WTC11 (cell line): Measurements from ENCODE around the gene DMD. TPM values are rescaled to one million over a fixed set of nuclear protein-coding genes. Genes with fewer than 3 reads are reported as not detected.

Experiments
- ATAC-seq: fragments of 200-7000 bp; cut with Tn5 transposase; 2 replicates; pipeline ENCODE4 v1.10.0; 2021; ENCODE audit warnings: mild to moderate bottlenecking, moderate library complexity
- CTCF ChIA-PET: fragments of 300-600 bp; sonication (Branson Sonifier 250); formaldehyde crosslinking; loops from one replicate; lab custom pipeline; 2021; ENCODE audit warnings: antibody characterized with exemption; lab: Charles Lee
- POLR2A ChIA-PET: fragments of 350-600 bp; sonication (Branson Sonifier 250); formaldehyde crosslinking; loops from one replicate; lab custom pipeline; 2021; ENCODE audit warnings: antibody characterized with exemption; lab: Charles Lee
- DNase-seq: peaks from one replicate; pipeline ENCODE4 v3.0.0; 2021; ENCODE audit warnings: low spot score
- H3K27ac Mint-ChIP-seq: 2 replicates; pipeline ENCODE4 v1.8.0; 2021; ENCODE audit warnings: mixed read lengths
- H3K27me3 Mint-ChIP-seq: 2 replicates; pipeline ENCODE4 v1.8.0; 2021; ENCODE audit warnings: low read depth, mild to moderate bottlenecking, moderate library complexity, mixed read lengths
- H3K36me3 Mint-ChIP-seq: 2 replicates; pipeline ENCODE4 v1.8.0; 2021; ENCODE audit warnings: mixed read lengths
- H3K4me1 Mint-ChIP-seq: 2 replicates; pipeline ENCODE4 v1.8.0; 2022; ENCODE audit warnings: mixed read lengths
- H3K4me3 Mint-ChIP-seq: 2 replicates; pipeline ENCODE4 v1.8.0; 2021; ENCODE audit warnings: mild to moderate bottlenecking, moderate library complexity, mixed read lengths
- H3K9me3 Mint-ChIP-seq: 2 replicates; pipeline ENCODE4 v1.8.0; 2021; ENCODE audit warnings: mixed read lengths
- ATF1 ChIP-seq: sonication (generic); formaldehyde crosslinking; IDR thresholded peaks from 2 replicates; pipeline ENCODE4 v1.8.1; 2023; ENCODE audit warnings: mild to moderate bottlenecking, moderate library complexity, missing genetic modification reagents
- CREM ChIP-seq: sonication (generic); formaldehyde crosslinking; IDR thresholded peaks from 2 replicates; pipeline ENCODE4 v1.8.1; 2022; ENCODE audit warnings: mild to moderate bottlenecking, missing genetic modification reagents, moderate library complexity
- ELF4 ChIP-seq: sonication (generic); formaldehyde crosslinking; IDR thresholded peaks from 2 replicates; pipeline ENCODE4 v1.8.1; 2022; ENCODE audit warnings: low read depth, mild to moderate bottlenecking, moderate library complexity, missing genetic modification reagents
- EMX1 ChIP-seq: fragments of 250-450 bp; sonication (Bioruptor Pico); IDR thresholded peaks from 2 replicates; pipeline ENCODE4 v1.8.0; 2021; ENCODE audit warnings: mild to moderate bottlenecking
- ETV6 ChIP-seq: sonication (generic); formaldehyde crosslinking; IDR thresholded peaks from 2 replicates; pipeline ENCODE4 v1.8.1; 2022; ENCODE audit warnings: mild to moderate bottlenecking, missing genetic modification reagents
- GTF2I ChIP-seq: fragments of 250-450 bp; sonication (Bioruptor Pico); conservative IDR thresholded peaks from 2 replicates; pipeline ENCODE4 v1.4.0; 2021; ENCODE audit warnings: mild to moderate bottlenecking
- JUN ChIP-seq: sonication (generic); formaldehyde crosslinking; IDR thresholded peaks from 2 replicates; pipeline ENCODE4 v1.8.0; 2023; ENCODE audit warnings: mild to moderate bottlenecking, missing genetic modification reagents
- MLX ChIP-seq: sonication (generic); formaldehyde crosslinking; IDR thresholded peaks from 2 replicates; pipeline ENCODE4 v1.8.1; 2023; ENCODE audit warnings: mild to moderate bottlenecking, missing genetic modification reagents, moderate library complexity
- OVOL2 ChIP-seq: fragments of 250-450 bp; sonication (Bioruptor Pico); IDR thresholded peaks from 2 replicates; pipeline ENCODE4 v1.9.0; 2021; ENCODE audit warnings: mild to moderate bottlenecking, borderline replicate concordance
- PRRX2 ChIP-seq: fragments of 250-450 bp; sonication (Bioruptor Pico); IDR thresholded peaks from 2 replicates; pipeline ENCODE4 v1.8.0; 2021; ENCODE audit warnings: mild to moderate bottlenecking
- SMAD3 ChIP-seq: sonication (generic); formaldehyde crosslinking; IDR thresholded peaks from 2 replicates; pipeline ENCODE4 v1.8.0; 2022; ENCODE audit warnings: missing genetic modification reagents, mild to moderate bottlenecking, borderline replicate concordance
- SOX15 ChIP-seq: fragments of 250-450 bp; sonication (Bioruptor Pico); IDR thresholded peaks from 2 replicates; pipeline ENCODE4 v1.9.0; 2021; ENCODE audit warnings: mild to moderate bottlenecking
- SP1 ChIP-seq: sonication (generic); formaldehyde crosslinking; conservative IDR thresholded peaks from 2 replicates; pipeline ENCODE4 v1.8.1; 2022; ENCODE audit warnings: missing genetic modification reagents
- STAT6 ChIP-seq: sonication (generic); formaldehyde crosslinking; conservative IDR thresholded peaks from 2 replicates; pipeline ENCODE4 v1.8.1; 2023; ENCODE audit warnings: mild to moderate bottlenecking, low read depth, missing genetic modification reagents, moderate library complexity
- TEAD1 ChIP-seq: sonication (generic); formaldehyde crosslinking; IDR thresholded peaks from 2 replicates; pipeline ENCODE4 v1.8.0; 2022; ENCODE audit warnings: mild to moderate bottlenecking, missing genetic modification reagents
- TEAD4 ChIP-seq: sonication (generic); formaldehyde crosslinking; IDR thresholded peaks from 2 replicates; pipeline ENCODE4 v1.8.0; 2022; ENCODE audit warnings: mild to moderate bottlenecking, missing genetic modification reagents
- ZBTB21 ChIP-seq: sonication (generic); formaldehyde crosslinking; IDR thresholded peaks from 2 replicates; pipeline ENCODE4 v1.8.1; 2023; ENCODE audit warnings: mild to moderate bottlenecking, missing genetic modification reagents, borderline replicate concordance
- ZNF138 ChIP-seq: sonication (generic); formaldehyde crosslinking; conservative IDR thresholded peaks from 2 replicates; pipeline ENCODE4 v1.8.1; 2022; ENCODE audit warnings: mild to moderate bottlenecking, moderate library complexity, missing genetic modification reagents
- ZNF423 ChIP-seq: fragments of 250-450 bp; sonication (Bioruptor Pico); IDR thresholded peaks from 2 replicates; pipeline ENCODE4 v2.1.2; 2022; ENCODE audit warnings: mild to moderate bottlenecking, moderate library complexity
- ZNF671 ChIP-seq: fragments of 250-450 bp; sonication (Bioruptor Pico); IDR thresholded peaks from 2 replicates; pipeline ENCODE4 v1.8.0; 2021; ENCODE audit warnings: mild to moderate bottlenecking
- total RNA-seq: library from RNA; stranded (reverse); gene quantifications from 3 replicates; pipeline ENCODE4 v1.2.3, GENCODE V29; 2021
- TF ChIP-seq, protein P1 (sequence below): sonication (generic); formaldehyde crosslinking; IDR thresholded peaks from 2 replicates; pipeline ENCODE4 v1.8.0; 2023; ENCODE audit warnings: missing genetic modification reagents
- TF ChIP-seq, protein P2 (sequence below): sonication (generic); formaldehyde crosslinking; IDR thresholded peaks from 2 replicates; pipeline ENCODE4 v1.8.1; 2023; ENCODE audit warnings: mild to moderate bottlenecking, missing genetic modification reagents
- TF ChIP-seq, protein P3 (sequence below): sonication (generic); formaldehyde crosslinking; IDR thresholded peaks from 2 replicates; pipeline ENCODE4 v1.8.0; 2023; ENCODE audit warnings: mild to moderate bottlenecking, missing genetic modification reagents
- TF ChIP-seq, protein P4 (sequence below): sonication (generic); formaldehyde crosslinking; IDR thresholded peaks from 2 replicates; pipeline ENCODE4 v1.8.1; 2023; ENCODE audit warnings: mild to moderate bottlenecking, missing genetic modification reagents

Gene DMD
- total RNA-seq, 1 experiment from 2014 or later, result 9.1 TPM

DNA sequence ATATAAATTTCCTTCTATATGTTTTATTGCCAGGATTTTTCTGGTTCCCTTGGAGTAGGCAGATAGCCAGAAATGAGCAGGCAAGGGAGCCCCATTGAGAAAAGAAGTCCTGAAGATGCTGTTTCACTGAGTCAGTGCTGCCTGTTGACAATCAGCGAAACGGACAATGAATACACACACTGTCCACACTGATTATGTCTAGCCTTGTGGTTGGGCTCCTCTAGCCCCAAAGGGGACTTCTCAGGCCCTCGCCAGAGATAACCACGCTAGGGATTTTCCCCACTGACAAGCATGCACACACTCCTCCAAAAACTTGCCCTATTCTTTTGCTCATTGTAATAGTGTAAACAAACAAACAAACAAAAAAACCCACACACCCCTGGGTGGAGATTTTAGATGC is 369.3 kb downstream of the DMD start:
- no peak for DNase-seq
- H3K4me1 Mint-ChIP-seq, result no peaks in the 10 kb centered on the region
- no peak for TF ChIP-seq JUN (CRISPR knock-in tag)
- TF ChIP-seq, protein P1, sequence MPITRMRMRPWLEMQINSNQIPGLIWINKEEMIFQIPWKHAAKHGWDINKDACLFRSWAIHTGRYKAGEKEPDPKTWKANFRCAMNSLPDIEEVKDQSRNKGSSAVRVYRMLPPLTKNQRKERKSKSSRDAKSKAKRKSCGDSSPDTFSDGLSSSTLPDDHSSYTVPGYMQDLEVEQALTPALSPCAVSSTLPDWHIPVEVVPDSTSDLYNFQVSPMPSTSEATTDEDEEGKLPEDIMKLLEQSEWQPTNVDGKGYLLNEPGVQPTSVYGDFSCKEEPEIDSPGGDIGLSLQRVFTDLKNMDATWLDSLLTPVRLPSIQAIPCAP, result no peak
- ChIA-PET CTCF (no interaction called here), POLR2A (no interaction called here)
- H3K9me3 Mint-ChIP-seq, result peaks cover 7% of the 10 kb centered on the region; the same call in 1 of the 2 replicates
- H3K4me3 Mint-ChIP-seq, result no peak overlapping the region
- H3K27me3 Mint-ChIP-seq, result no peaks in the 10 kb centered on the region
- H3K27ac Mint-ChIP-seq, result no peak overlapping the region
- no peaks in the 10 kb centered on the region for H3K36me3 Mint-ChIP-seq
- ATAC-seq, result no peak

GRCh38 chrX:32839781-32840180 is 371.6 kb downstream of the DMD start:
- TF ChIP-seq, protein P2, sequence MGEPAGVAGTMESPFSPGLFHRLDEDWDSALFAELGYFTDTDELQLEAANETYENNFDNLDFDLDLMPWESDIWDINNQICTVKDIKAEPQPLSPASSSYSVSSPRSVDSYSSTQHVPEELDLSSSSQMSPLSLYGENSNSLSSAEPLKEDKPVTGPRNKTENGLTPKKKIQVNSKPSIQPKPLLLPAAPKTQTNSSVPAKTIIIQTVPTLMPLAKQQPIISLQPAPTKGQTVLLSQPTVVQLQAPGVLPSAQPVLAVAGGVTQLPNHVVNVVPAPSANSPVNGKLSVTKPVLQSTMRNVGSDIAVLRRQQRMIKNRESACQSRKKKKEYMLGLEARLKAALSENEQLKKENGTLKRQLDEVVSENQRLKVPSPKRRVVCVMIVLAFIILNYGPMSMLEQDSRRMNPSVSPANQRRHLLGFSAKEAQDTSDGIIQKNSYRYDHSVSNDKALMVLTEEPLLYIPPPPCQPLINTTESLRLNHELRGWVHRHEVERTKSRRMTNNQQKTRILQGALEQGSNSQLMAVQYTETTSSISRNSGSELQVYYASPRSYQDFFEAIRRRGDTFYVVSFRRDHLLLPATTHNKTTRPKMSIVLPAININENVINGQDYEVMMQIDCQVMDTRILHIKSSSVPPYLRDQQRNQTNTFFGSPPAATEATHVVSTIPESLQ (CRISPR knock-in tag), result no peak
- no peak for TF ChIP-seq ZBTB21 (CRISPR knock-in tag)
- TF ChIP-seq ZNF671 (CRISPR knock-in tag), result no peak
- TF ChIP-seq ZNF138 (CRISPR knock-in tag), result no peak
- TF ChIP-seq CREM (CRISPR knock-in tag), result no peak
- no peak for TF ChIP-seq STAT6 (CRISPR knock-in tag)
- TF ChIP-seq ZNF423 (CRISPR knock-in tag), result no peak
- TF ChIP-seq, protein P3, sequence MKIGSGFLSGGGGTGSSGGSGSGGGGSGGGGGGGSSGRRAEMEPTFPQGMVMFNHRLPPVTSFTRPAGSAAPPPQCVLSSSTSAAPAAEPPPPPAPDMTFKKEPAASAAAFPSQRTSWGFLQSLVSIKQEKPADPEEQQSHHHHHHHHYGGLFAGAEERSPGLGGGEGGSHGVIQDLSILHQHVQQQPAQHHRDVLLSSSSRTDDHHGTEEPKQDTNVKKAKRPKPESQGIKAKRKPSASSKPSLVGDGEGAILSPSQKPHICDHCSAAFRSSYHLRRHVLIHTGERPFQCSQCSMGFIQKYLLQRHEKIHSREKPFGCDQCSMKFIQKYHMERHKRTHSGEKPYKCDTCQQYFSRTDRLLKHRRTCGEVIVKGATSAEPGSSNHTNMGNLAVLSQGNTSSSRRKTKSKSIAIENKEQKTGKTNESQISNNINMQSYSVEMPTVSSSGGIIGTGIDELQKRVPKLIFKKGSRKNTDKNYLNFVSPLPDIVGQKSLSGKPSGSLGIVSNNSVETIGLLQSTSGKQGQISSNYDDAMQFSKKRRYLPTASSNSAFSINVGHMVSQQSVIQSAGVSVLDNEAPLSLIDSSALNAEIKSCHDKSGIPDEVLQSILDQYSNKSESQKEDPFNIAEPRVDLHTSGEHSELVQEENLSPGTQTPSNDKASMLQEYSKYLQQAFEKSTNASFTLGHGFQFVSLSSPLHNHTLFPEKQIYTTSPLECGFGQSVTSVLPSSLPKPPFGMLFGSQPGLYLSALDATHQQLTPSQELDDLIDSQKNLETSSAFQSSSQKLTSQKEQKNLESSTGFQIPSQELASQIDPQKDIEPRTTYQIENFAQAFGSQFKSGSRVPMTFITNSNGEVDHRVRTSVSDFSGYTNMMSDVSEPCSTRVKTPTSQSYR (CRISPR knock-in tag), result no peak
- no peak for TF ChIP-seq EMX1 (CRISPR knock-in tag)
- no peak for TF ChIP-seq SMAD3 (CRISPR knock-in tag)
- no peak for TF ChIP-seq MLX (CRISPR knock-in tag)
- no peaks in the 10 kb centered on the region for H3K27me3 Mint-ChIP-seq
- no peak overlapping the region for H3K4me3 Mint-ChIP-seq

GRCh38 chrX:32825009-32825408 is 386.3 kb downstream of the DMD start:
- no peak overlapping the region for H3K27ac Mint-ChIP-seq
- DNase-seq (no peak), ATAC-seq (no peak)
- no peaks in the 10 kb centered on the region; the same call in 1 of the 2 replicates for H3K9me3 Mint-ChIP-seq
- H3K4me1 Mint-ChIP-seq, result no peaks in the 10 kb centered on the region
- ChIA-PET CTCF (no interaction called here), POLR2A (no interaction called here)
- no peaks in the 10 kb centered on the region for H3K36me3 Mint-ChIP-seq
- no peak overlapping the region for H3K4me3 Mint-ChIP-seq
- no peaks in the 10 kb centered on the region for H3K27me3 Mint-ChIP-seq
- TF ChIP-seq ELF4 (CRISPR knock-in tag) (no peak), OVOL2 (CRISPR knock-in tag) (no peak), TEAD1 (CRISPR knock-in tag) (no peak), ATF1 (CRISPR knock-in tag) (no peak), TEAD4 (CRISPR knock-in tag) (no peak), GTF2I (CRISPR knock-in tag) (no peak), PRRX2 (CRISPR knock-in tag) (no peak), SOX15 (CRISPR knock-in tag) (no peak), SP1 (CRISPR knock-in tag) (no peak), ETV6 (CRISPR knock-in tag) (no peak)
- TF ChIP-seq, protein P4, sequence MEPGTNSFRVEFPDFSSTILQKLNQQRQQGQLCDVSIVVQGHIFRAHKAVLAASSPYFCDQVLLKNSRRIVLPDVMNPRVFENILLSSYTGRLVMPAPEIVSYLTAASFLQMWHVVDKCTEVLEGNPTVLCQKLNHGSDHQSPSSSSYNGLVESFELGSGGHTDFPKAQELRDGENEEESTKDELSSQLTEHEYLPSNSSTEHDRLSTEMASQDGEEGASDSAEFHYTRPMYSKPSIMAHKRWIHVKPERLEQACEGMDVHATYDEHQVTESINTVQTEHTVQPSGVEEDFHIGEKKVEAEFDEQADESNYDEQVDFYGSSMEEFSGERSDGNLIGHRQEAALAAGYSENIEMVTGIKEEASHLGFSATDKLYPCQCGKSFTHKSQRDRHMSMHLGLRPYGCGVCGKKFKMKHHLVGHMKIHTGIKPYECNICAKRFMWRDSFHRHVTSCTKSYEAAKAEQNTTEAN, result no peak

More at GRCh38 chrX:32839781-32840180, 371.6 kb downstream of the DMD start:
- Mint-ChIP-seq H3K9me3 (peaks cover 10% of the 10 kb centered on the region), H3K4me1 (no peaks in the 10 kb centered on the region), H3K27ac (no peak overlapping the region), H3K36me3 (no peaks in the 10 kb centered on the region)
- ChIA-PET CTCF (no interaction called here), POLR2A (no interaction called here)
- ATAC-seq (no peak), DNase-seq (no peak)
